Rectal smooth muscle tissue (tissue), 1 donor: ENCODE results near the gene TGM1.

Experiments used
- H3K27ac ChIP-seq: one replicate; pipeline ENCODE4 v1.7.0; 2013; ENCODE audit warnings: low read depth, low read length, inconsistent platforms
- H3K27me3 ChIP-seq: one replicate; pipeline ENCODE4 v1.7.0; 2013; ENCODE audit warnings: low read length; ENCODE audit not compliant: control insufficient read depth, insufficient read depth
- H3K36me3 ChIP-seq: one replicate; pipeline ENCODE4 v1.7.0; 2013; ENCODE audit warnings: low read length; ENCODE audit not compliant: control insufficient read depth, insufficient read depth
- H3K4me1 ChIP-seq: one replicate; pipeline ENCODE4 v1.7.0; 2013; ENCODE audit warnings: low read length; ENCODE audit not compliant: control insufficient read depth, insufficient read depth
- H3K4me3 ChIP-seq: one replicate; pipeline ENCODE4 v1.7.0; 2013; ENCODE audit warnings: low read length
- H3K9ac ChIP-seq: one replicate; pipeline ENCODE4 v1.7.0; 2013; ENCODE audit warnings: low read length

The TGM1 gene

DNA sequence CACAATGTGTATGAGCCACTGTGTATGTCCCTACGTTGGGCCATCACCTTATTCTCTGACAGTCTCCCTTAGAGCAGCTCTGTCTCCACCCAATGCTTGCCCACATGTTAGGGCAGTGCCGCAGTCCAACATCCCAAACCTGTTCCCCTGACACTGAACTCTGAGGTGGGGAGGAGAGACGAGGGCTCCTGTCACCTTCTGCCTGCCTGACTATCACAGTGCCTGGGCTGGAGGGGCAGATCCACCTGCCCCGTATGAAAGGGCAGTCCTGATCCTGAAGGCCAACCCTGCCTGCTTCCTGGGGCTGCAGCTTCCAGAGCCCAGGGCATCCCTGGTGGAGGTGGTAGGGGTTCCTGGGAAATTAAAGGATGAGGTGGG, 2.2 kb downstream of the TGM1 start:
- no peaks in the 10 kb centered on the region for H3K36me3 ChIP-seq
- no peaks in the 10 kb centered on the region for H3K27me3 ChIP-seq
- no peak overlapping the region for H3K27ac ChIP-seq
- no peak overlapping the region for H3K4me3 ChIP-seq
- H3K9ac ChIP-seq: no peak overlapping the region
- H3K4me1 ChIP-seq: no peaks in the 10 kb centered on the region

DNA sequence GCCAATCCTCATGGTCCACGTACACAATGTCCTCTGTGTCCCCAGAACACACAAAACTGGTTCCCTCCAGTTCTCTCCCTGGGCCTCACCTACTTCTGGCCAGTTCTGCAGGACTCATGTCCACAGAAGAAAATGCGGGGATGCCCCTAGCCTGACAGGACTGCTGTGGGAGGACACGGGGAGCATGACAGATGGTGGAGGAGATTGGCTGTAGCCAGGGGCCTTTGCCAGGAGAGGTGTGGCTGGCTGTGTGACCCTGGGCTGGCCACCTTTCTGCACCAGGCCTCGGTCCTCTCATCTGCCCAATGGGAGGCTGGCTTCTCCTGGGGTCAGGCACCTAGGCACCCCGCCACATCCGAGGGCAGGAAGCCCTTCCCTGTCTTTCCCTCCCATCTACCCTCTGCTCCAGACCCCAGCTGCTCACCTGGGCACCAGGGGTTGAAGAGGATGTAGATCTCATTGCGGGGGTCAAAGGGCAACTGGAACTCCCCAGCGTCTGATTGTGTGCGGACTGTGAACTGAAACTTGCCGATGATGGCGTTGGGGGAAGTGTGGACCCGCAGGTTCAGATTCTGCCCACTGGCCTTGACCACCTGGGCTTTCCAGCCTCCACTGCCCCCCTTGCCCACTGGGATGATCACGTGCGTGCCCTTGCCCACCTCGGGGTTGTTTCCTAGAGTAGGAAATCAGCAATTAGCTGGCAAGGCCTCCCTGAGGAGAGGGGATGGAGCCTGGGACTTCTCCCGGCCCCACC, 2.8 kb downstream of the TGM1 start:
- no peaks in the 10 kb centered on the region for H3K36me3 ChIP-seq
- no peaks in the 10 kb centered on the region for H3K27me3 ChIP-seq
- no peak overlapping the region for H3K9ac ChIP-seq
- H3K27ac ChIP-seq: no peak overlapping the region
- no peaks in the 10 kb centered on the region for H3K4me1 ChIP-seq
- no peak overlapping the region for H3K4me3 ChIP-seq

DNA sequence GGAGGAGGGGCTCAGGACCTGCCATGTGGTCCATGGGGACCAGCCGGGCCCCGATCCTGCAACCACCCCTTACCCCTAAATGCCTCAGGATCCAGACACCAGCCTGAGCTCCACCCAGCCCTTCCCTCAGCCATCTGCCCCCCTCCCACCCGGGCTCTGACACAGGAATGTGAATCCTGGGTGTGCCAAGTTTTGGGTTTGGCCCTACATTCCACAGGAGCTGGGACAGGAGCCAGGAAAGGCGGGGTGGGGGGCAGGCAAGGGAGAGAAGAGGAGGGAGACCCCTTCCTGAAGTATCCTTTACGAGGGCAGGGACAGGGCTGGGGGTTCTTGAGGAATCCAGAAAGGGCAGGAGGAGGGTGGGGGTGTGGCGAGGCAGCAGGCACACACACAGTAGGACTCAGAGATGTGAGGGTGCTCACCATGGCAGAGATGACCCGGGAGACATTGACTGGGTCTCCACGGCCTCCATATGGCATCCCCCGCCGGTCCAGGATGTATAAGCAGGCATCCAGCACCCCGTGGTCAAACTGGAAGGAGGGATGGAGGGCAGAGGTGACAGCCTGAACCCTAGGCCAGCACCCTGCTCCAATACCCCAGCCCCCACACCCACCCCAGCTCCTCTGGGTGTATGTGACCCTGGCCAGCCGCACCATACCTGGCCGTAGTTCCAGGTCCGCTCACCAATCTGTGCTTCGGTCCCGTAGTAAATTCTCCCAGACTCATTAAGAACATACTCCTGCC, 3.5 kb downstream of the TGM1 start:
- Histone ChIP-seq H3K9ac (no peak overlapping the region), H3K36me3 (no peaks in the 10 kb centered on the region), H3K27me3 (no peaks in the 10 kb centered on the region), H3K4me3 (no peak overlapping the region), H3K27ac (no peak overlapping the region), H3K4me1 (no peaks in the 10 kb centered on the region)

DNA sequence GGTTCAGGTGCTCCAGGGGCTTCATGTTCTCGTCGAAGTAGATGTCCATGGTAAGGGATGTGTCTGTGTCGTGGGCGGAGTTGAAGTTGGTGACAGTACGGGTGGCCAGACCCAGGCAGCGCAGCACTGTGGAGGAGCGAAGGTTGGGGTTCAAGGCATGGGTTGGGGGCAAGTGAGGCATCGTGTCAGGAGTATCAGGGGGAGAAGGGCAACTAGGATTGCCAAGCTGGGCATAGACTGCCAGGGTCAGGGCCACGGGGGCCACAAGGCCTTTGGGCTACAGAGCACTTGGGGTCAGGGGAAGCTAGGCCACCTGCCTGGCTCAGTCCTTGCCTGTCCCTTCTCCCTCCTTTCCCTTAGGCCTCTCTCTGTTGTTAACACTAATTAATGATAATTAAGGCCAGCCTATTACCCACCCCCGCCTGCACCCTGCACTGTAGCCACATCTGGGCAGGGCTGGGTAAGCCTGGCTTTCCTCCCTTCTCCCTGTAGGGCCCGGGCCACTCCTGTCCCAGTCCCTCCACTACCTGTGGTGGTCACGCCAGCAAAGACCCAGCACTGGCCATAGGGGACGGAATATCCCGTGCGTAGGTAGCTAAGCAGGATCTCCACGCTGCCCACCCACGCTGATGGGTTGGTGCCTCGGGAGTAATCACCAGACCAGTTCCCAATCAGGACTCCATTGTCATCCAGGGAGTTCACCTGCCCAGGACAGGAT, 4.3 kb downstream of the TGM1 start:
- Histone ChIP-seq H3K27me3 (no peaks in the 10 kb centered on the region), H3K9ac (no peak overlapping the region), H3K4me3 (no peak overlapping the region), H3K36me3 (no peaks in the 10 kb centered on the region), H3K4me1 (no peaks in the 10 kb centered on the region), H3K27ac (no peak overlapping the region)

DNA sequence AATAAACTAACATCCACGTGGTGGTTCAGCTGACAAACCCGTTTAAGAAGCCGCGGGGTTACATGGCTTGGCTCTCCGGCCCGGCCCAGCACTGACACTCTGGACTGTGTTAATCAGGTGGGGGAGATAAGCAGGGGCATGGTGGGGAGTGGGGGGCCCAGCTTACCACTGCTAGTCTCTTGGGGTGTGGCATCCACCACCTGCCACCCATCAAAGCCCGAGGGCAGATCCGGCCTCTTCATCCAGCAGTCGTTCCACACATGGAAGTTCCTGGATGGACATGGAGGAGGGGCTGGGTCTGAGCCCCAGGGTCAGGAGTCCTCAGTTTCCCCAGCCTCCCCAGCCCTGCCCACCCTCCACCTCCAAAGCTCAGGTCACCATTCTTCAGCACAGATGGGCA, 4.9 kb downstream of the TGM1 start:
- H3K27ac ChIP-seq: no peak overlapping the region
- H3K27me3 ChIP-seq: no peaks in the 10 kb centered on the region
- no peaks in the 10 kb centered on the region for H3K36me3 ChIP-seq
- no peaks in the 10 kb centered on the region for H3K4me1 ChIP-seq
- no peak overlapping the region for H3K9ac ChIP-seq
- no peak overlapping the region for H3K4me3 ChIP-seq

DNA sequence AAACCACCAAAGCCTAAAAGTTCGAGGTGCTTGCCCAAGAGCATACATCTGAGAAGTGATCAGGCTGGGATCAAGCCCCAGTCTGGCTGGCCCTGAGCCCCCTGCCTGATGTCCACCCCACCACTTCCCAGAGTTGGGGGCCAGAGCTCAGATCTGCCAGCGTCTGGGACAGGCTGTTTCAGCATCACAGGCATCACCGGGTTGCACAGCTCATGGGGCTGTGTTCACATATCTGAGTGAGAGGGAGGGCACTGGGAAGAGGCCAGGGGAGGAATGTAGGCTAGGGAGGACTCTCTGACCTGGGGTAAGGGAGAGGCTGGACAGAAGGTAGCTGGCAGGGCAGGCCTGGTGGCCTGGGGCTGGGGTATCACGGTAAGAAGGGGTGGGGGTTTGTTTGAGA, 6.0 kb downstream of the TGM1 start:
- Histone ChIP-seq H3K4me3 (no peak overlapping the region), H3K27ac (no peak overlapping the region), H3K4me1 (no peaks in the 10 kb centered on the region), H3K27me3 (no peaks in the 10 kb centered on the region), H3K9ac (no peak overlapping the region), H3K36me3 (no peaks in the 10 kb centered on the region)

DNA sequence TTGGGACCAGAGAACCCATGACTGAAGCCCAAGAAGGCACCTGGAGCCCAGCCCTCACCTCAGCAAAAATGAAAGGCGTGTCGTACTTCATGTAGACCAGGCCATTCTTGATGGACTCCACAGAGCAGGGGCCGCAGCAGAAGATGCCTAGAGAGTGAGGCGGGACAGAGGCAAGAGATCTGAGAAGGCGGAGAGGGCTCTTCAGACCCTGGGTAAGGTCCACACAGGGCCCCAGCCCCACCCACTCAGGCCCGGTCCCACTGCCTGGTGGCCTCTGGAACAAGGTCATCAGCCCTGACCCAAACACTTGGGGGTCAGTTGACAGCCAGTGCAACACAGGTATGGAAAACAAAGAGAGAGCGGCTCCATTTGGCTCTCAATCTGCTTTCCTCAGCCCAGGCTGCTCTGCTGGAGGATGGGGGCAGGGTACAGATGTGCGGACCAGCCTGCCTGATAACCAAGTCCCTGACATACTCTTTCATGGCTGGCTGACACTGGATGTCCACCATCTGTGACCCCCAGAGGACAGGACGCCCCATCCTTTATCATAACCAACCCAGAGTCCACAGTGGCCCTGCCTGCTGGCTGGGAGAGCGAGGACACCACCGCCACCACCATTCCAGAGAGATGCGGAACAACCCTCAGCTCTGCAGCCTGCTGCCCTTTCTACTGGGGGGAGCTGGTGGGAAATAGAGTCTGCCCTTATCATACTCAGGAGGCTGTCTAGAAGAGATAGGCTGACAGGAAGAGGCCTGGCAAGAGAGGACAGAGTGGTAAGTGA, 6.9 kb downstream of the TGM1 start:
- H3K27me3 ChIP-seq: no peaks in the 10 kb centered on the region
- H3K4me3 ChIP-seq: no peak overlapping the region
- no peaks in the 10 kb centered on the region for H3K36me3 ChIP-seq
- H3K4me1 ChIP-seq: no peaks in the 10 kb centered on the region
- H3K27ac ChIP-seq: no peak overlapping the region
- no peak overlapping the region for H3K9ac ChIP-seq

DNA sequence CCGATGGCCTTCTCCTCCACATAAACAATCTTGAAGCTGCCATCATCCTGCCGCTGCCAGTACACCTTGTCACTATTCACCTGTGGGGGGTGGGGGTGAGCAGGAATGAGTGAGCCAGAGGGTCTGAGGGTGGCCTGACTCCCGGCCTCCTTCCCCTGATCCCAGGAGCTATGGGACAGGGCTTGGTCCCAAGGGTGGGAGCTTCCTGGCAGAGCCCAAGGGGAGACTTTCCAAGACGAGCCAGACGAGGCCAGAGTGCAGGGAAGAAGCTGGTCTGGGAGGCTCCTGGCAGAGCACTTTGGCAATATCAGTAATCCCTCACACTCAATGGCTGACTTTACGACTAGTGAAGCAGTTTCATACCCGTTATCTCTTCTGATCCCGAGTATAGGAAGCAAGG, 7.5 kb downstream of the TGM1 start:
- Histone ChIP-seq H3K4me1 (no peaks in the 10 kb centered on the region), H3K36me3 (no peaks in the 10 kb centered on the region), H3K27me3 (no peaks in the 10 kb centered on the region), H3K4me3 (no peak overlapping the region), H3K9ac (no peak overlapping the region), H3K27ac (no peak overlapping the region)

DNA sequence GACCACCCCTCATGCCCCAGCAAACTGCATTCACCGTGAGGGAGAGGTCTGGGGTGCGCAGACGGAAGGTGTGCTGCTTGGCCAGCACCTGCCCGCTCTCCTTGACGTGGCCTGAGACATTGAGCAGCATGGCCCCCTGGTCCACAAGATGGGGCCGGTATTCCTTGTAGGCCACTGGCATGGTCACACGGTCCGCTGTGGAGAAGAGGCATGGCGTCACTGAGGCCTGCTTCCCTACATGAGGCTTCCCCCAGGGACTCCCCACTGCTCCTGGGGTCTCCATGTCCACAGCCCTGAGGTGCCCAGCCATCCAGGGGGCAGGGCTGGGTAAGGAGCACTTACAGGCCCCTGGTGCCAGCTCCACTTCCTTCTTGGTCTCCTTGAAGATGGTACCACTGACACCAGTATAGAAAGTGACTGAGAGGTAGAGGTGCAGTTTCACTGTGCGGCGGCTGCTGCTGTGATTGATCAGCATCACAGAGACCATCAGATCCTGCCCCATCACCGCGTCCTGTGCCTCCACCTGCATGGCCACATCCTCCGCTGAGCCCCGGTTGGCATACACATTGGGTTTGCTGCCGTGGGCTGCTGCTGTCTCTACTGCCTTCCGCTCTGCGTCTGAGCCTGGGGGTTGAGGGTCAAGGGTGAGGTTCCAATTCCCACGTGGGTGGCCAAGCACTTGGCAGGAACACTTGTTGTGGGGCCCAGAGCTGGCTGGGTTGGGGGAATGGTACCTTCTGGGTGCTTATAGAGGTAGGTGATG, 8.2 kb downstream of the TGM1 start:
- no peak overlapping the region for H3K27ac ChIP-seq
- no peak overlapping the region for H3K4me3 ChIP-seq
- H3K27me3 ChIP-seq: no peaks in the 10 kb centered on the region
- H3K36me3 ChIP-seq: no peaks in the 10 kb centered on the region
- H3K4me1 ChIP-seq: no peaks in the 10 kb centered on the region
- H3K9ac ChIP-seq: no peak overlapping the region

DNA sequence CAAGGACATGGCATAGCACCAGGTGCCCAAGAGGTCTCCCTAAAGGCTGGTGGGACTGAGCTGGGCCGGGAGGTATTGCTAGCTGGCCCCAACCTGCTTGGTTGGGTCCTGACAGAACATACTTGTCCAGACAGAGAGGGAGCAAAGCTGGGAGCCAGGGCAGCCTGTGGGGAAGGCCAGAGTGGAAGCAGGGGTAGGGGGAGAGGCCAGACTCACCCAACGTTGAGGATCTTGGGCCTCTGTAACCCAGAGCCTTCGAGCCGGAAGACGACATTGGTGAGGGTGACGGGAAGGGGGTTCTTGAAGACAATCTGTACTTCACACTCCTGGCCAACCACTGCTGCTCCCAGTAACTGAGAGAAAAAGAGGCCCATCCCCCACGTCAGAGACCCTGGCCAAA, 9.0 kb downstream of the TGM1 start:
- Histone ChIP-seq H3K27ac (no peak overlapping the region), H3K36me3 (no peaks in the 10 kb centered on the region), H3K9ac (no peak overlapping the region), H3K4me1 (no peaks in the 10 kb centered on the region), H3K27me3 (no peaks in the 10 kb centered on the region), H3K4me3 (no peak overlapping the region)

DNA sequence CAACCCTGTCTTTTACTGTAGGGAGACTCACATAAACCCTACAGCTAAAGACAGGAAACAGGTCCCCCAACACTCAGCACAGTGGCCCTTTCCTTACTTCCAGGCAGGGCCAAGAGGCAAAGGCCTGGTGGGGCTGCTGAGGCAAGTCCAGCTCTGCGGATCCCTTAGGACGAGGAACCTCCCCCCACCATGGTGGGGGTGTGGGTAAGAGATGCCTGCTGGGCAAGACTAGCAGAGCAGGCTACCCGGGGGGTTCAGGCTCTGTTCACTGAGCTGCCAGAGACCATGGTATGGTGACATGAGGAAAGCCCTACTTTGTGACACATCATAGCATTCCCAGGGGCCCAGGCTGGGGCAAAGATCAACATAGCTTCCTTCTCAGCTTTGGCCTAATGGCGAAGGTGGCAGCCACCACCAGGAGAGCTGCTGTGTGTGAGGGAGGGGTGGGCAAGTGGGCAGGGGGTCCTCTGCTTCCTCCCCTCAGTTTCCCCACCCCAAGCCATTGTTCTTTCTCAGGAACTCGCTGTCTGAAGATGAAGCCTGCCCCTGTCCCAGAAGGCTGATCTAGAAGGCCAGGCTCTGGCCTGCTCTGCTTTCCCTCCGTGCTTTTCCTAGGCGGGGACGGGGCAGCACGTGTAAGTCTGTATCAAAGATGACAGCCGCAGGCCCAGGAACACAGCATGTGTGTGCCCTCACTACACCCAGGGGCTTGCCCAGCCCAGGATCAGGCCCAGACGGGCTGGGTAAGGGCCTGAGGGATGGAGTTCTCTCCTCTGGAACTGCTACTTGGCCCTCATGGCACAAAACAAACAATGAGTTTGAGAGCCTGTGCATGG, 10.5 kb downstream of the TGM1 start:
- Histone ChIP-seq H3K9ac (no peak overlapping the region), H3K27ac (no peak overlapping the region), H3K4me3 (no peak overlapping the region), H3K36me3 (no peaks in the 10 kb centered on the region), H3K27me3 (no peaks in the 10 kb centered on the region), H3K4me1 (no peaks in the 10 kb centered on the region)
